Measurements from ENCODE around the gene PRMT3. TPM values are rescaled to one million over a fixed set of nuclear protein-coding genes. Genes with fewer than 3 reads are reported as not detected.

The PRMT3 gene
- polyA plus RNA-seq, 3 donors, result 4.5 to 8.4 (median 6.1) TPM

DNA sequence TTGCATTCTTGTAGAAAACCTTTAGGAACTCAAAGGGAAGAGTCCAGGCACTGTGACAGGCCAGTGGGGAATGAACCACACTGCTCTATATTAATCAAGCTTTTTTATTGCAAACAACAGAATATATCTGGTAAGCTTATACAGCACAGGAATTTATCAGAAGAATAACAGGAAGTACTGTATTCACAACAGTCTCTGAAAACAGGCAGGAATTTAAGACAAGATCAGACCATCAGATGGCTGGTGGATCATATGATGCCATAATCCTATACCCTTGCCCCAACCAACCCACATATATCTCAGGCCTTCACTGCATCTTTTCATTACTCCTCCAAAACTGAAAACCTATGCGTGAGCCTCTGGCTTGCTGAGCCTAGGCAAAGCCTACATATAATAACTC, 25.0 kb upstream of the PRMT3 start:
- no peaks in the 10 kb centered on the region for H3K27me3 ChIP-seq (ENCODE audit: control insufficient read depth in 2 of 2, insufficient read depth in 2 of 2, low read length in 2 of 2)
- no peak overlapping the region for H3K4me2 ChIP-seq (replicated peaks; ENCODE audit: extremely low read depth, low read length, poor library complexity, severe bottlenecking)
- H3K9me3 Mint-ChIP-seq, result no peaks in the 10 kb centered on the region
- intact Hi-C loops (cut with micrococcal nuclease), result no loop called here
- no peaks in the 10 kb centered on the region for H3K9me3 ChIP-seq (replicated peaks in 1 of 2; ENCODE audit: control insufficient read depth in 1 of 2, insufficient read depth in 1 of 2, low read length in 2 of 2)
- peaks cover 0 to 6% of the 10 kb centered on the region in 2 donors for H3K36me3 ChIP-seq (replicated peaks in 1 of 2; ENCODE audit: control insufficient read depth in 1 of 2, insufficient read depth in 2 of 2, low read length in 2 of 2)
- H4K20me1 ChIP-seq (ENCODE audit: insufficient read depth, low read length), result no peaks in the 10 kb centered on the region
- H3K4me1 Mint-ChIP-seq, result peaks cover 53% of the 10 kb centered on the region
- no peak overlapping the region for H3K4me3 ChIP-seq (replicated peaks in 1 of 3; ENCODE audit: low read depth in 2 of 3, low read length in 3 of 3)
- H3K27ac ChIP-seq (ENCODE audit: low read depth in 1 of 2, low read length in 2 of 2), result no peak overlapping the region
- peaks cover 0 to 12% of the 10 kb centered on the region in 2 donors for H3K36me3 Mint-ChIP-seq
- no peak overlapping the region for H3K9ac ChIP-seq (ENCODE audit: insufficient read depth, low read length, poor library complexity, severe bottlenecking)
- no peak overlapping the region for H3K27ac Mint-ChIP-seq
- TF ChIP-seq, protein P1, sequence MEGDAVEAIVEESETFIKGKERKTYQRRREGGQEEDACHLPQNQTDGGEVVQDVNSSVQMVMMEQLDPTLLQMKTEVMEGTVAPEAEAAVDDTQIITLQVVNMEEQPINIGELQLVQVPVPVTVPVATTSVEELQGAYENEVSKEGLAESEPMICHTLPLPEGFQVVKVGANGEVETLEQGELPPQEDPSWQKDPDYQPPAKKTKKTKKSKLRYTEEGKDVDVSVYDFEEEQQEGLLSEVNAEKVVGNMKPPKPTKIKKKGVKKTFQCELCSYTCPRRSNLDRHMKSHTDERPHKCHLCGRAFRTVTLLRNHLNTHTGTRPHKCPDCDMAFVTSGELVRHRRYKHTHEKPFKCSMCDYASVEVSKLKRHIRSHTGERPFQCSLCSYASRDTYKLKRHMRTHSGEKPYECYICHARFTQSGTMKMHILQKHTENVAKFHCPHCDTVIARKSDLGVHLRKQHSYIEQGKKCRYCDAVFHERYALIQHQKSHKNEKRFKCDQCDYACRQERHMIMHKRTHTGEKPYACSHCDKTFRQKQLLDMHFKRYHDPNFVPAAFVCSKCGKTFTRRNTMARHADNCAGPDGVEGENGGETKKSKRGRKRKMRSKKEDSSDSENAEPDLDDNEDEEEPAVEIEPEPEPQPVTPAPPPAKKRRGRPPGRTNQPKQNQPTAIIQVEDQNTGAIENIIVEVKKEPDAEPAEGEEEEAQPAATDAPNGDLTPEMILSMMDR (IDR thresholded peaks at IDR 0.05), result no peak
- H2AFZ ChIP-seq (ENCODE audit: insufficient read depth, low read depth, low read length, poor library complexity, severe bottlenecking), result peak overlapping the region; percentile 98
- H3K4me3 Mint-ChIP-seq, result peak overlapping the region in 1 of 2 donors; percentile 12
- H3K79me2 ChIP-seq (ENCODE audit: insufficient read depth, low read length), result peaks cover 10% of the 10 kb centered on the region
- WGBS (ENCODE audit: insufficient coverage), result no CpG with 5 or more reads among the region's 1 CpG
- no peak for DNase-seq
- H3K27me3 Mint-ChIP-seq (ENCODE audit: low read depth in 3 of 3), result peaks cover 2 to 12% (median 8%) of the 10 kb centered on the region in 3 donors
- H3K4me1 ChIP-seq (ENCODE audit: control insufficient read depth in 1 of 2, insufficient read depth in 2 of 2, low read length in 2 of 2), result peaks cover 20 to 48% of the 10 kb centered on the region in 2 donors

DNA sequence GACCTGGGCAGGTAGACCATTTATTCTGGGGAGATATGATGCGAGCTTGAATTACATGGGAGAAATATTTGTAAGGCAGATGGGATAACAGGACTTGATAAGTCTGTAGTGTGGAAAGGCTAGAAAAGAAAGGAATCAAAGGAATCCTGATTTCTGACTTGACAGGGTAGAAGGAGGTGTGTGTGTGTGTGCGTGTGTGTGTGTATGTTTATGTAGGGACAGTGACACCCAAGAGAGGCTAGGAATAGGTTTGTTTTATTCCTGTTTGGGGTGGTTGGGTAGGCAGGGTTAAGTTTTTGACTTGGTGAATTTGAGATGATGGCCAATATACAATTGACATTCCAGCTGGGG, 24.4 kb upstream of the PRMT3 start:
- Mint-ChIP-seq H3K36me3 (peaks cover under 1 to 15% of the 10 kb centered on the region in 2 donors), H3K9me3 (no peaks in the 10 kb centered on the region), H3K27ac (peak overlapping the region; percentile 75 to 88 (median 80)), H3K27me3 (ENCODE audit: low read depth in 3 of 3) (peaks cover 0 to 11% (median 3%) of the 10 kb centered on the region in 3 donors), H3K4me3 (peak overlapping the region; percentile 86 to 91), H3K4me1 (peaks cover 55% of the 10 kb centered on the region)
- Histone ChIP-seq H3K9me3 (replicated peaks in 1 of 2; ENCODE audit: control insufficient read depth in 1 of 2, insufficient read depth in 1 of 2, low read length in 2 of 2) (no peaks in the 10 kb centered on the region), H3K36me3 (replicated peaks in 1 of 2; ENCODE audit: control insufficient read depth in 1 of 2, insufficient read depth in 2 of 2, low read length in 2 of 2) (peaks cover 0 to 7% of the 10 kb centered on the region in 2 donors), H3K79me2 (ENCODE audit: insufficient read depth, low read length) (peaks cover 10% of the 10 kb centered on the region), H4K20me1 (ENCODE audit: insufficient read depth, low read length) (no peaks in the 10 kb centered on the region), H3K4me2 (replicated peaks; ENCODE audit: extremely low read depth, low read length, poor library complexity, severe bottlenecking) (peak overlapping the region; percentile 87), H3K9ac (ENCODE audit: insufficient read depth, low read length, poor library complexity, severe bottlenecking) (peak overlapping the region; percentile 93), H3K27me3 (ENCODE audit: control insufficient read depth in 2 of 2, insufficient read depth in 2 of 2, low read length in 2 of 2) (no peaks in the 10 kb centered on the region), H2AFZ (ENCODE audit: insufficient read depth, low read depth, low read length, poor library complexity, severe bottlenecking) (peak overlapping the region; percentile 98), H3K27ac (ENCODE audit: low read depth in 1 of 2, low read length in 2 of 2) (peak overlapping the region in 1 of 2 donors; percentile 89), H3K4me1 (ENCODE audit: control insufficient read depth in 1 of 2, insufficient read depth in 2 of 2, low read length in 2 of 2) (peaks cover 20 to 50% of the 10 kb centered on the region in 2 donors), H3K4me3 (replicated peaks in 1 of 3; ENCODE audit: low read depth in 2 of 3, low read length in 3 of 3) (peak overlapping the region; percentile 86 to 91 (median 90))
- TF ChIP-seq, protein P1 (IDR thresholded peaks at IDR 0.05), result no peak
- WGBS (ENCODE audit: insufficient coverage), result 62% methylated on average over 2 of the region's 2 CpGs
- no peak for DNase-seq
- intact Hi-C loops (cut with micrococcal nuclease), result no loop called here
